ENCODE data around the gene FAM89B.
A peak's percentile ranks its signal among the peaks of the same experiment; 100 is the strongest.

Gene FAM89B

DNA sequence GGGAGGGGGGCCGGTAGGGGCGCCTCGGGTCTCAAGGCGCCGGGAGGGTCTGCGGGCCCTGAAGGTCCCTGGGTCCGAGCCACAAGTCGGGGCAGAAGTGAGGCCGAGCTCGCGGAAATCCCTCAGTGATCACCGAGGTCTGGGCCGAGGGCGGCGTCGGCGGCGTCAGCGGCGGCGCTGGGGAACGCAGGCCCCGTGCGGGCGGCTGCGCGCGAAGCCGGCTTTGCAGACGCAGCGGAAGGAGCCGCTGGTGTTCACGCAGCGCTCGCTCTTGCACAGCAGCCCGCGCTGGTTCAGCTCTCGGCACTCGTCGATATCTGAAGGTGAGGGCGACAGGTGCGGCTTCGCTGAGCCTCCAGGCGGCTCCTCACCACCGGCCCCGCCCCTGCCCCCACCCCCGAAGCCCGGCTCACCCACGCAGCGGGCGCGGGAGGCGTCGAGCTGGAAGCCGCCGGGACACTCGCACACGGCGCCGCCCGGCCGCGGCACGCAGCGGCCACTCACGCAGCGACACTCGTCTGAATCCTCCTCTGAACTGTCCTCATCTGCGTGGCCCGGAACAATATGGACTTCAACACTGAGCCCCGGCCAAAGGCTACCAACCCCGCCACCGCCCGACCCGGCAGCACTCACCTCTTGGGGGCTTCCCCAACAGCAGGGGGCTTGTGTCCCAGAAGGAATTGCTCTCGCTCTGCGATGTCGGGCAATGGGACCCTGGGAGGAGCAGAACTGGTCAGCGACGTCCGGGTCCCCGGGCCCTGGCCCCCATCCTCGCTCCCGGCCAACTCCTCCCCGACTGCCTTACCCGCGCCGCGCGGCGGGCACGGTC lies 33.2 kb upstream of the FAM89B start:
- DNase-seq (ENCODE audit: low spot score): no peak

DNA sequence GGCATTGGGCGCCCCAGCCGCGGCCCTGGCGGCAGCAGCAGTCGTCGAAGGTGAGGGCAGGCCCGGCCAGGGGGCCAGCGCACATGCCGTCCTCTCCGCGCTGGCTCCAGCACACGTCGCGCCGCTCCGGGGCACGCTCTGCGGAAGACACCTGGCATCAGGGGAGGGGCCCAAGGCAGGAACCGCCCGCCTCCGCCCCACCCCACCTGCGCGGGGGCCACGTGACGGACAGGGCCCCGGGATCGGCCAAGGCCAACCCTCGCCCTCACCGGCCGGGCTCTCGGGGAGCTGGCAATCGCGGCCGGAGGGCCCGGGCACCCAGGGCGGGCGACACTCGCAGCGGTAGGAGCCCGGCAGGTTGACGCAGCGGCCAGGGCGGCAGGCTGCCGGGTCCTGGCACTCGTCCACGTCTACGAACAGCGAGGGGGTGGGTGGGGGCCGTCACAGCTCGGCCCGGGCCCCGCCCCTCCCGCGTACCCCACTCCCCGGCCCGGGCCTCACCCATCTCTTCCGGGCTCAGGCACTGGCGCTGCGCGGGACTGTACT lies 32.5 kb upstream of the FAM89B start:
- DNase-seq (ENCODE audit: low spot score): no peak

GRCh38 chr11:65540290-65541092 lies 31.8 kb upstream of the FAM89B start:
- peak; percentile 98 for DNase-seq (ENCODE audit: low spot score)

DNA sequence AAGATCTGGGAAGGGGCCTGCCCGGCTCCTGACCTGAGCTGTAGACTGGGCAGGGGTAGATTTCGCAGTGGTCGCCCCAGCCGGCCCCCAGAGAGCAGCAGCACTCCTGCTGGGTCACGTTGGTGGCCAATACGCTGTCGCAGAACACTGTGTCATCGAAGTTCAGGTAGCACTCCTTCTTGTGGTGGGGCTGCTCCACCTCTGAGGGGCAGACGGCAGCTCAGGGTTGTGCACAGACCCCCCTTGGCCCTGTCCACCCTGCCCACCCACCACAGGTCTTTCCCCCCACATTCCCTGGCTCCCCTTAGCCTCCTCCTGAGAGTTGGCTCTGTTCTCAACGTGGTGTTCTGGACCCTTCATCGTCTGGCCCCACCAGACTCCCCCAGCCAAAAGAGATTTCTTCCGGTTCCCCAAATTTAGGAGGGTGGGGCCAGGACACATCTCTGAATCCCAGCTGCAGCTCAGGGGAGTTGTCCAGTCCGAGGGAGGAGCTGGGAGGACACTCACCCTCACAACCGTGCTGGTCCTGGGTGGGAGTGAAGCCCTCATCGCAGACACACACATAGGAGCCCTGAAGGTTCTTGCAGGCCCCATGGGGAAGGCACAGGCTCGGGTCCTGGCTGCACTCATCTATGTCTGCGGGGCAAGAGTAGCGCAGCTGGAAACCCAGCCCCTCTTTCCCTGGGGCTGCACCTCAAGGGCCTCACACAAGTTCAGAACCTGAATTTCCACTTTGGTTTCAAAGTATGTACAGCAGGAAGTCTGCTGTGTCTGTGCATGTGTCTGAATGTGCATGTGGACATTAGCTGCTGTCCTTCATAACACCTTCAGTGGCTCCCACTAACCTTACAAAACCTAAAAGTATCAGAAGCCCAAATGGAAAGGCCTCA lies 31.0 kb upstream of the FAM89B start:
- DNase-seq (ENCODE audit: low spot score): no peak

GRCh38 chr11:65542738-65543390 lies 29.5 kb upstream of the FAM89B start:
- DNase-seq (ENCODE audit: low spot score): no peak

DNA sequence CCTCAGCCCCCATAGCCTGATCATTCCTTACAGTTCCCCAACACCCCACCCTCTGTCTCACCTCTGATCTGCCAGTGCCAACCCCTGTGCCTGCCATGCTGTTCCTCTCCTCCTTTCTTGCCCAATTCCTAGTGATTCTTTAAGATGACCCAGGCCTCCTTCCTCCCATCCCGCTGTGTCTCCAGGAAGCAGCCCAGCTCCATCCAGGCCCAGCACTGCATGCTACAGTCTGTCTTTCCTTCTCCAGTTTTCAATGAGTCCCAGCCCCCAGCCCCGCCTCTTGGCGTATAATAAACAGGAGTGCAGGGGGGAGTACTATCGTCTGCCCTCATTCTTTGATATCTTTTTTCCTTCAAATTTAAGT lies 26.5 kb upstream of the FAM89B start:
- no peak for DNase-seq (ENCODE audit: low spot score)

GRCh38 chr11:65546217-65546958 lies 25.9 kb upstream of the FAM89B start:
- DNase-seq (ENCODE audit: low spot score): no peak

DNA sequence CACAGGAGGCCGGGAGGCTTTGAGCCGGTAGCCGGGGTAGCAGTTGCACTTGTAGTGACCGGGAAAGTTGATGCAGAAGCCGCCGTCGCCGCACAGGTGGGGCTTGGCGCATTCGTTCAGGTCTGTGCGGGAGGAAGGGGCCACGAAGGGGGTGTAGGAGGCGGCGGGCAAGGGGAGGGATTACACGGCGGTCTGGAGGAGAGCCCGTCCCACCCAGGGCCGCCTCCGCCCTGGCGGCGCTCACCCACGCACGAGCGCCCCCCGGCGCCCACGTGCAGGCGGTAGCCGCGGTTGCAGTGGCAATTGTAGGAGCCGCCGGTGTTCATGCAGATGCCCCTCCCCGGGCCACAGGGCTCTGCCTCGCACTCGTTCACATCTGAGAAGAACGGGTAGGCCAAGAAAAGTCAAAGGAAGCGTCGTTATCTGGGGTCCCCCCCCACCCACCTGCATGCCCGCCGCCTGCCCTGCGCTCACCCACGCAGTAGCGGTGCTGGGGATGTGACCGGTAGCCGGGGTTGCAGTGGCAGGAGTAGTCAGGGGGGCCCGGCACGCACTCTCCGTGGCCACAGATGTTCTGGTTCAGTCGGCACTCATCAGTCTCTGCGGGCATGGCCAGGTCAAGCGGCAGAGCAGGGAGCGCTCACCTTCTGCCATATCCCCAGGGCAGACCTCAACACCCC lies 24.8 kb upstream of the FAM89B start:
- DNase-seq (ENCODE audit: low spot score): no peak

DNA sequence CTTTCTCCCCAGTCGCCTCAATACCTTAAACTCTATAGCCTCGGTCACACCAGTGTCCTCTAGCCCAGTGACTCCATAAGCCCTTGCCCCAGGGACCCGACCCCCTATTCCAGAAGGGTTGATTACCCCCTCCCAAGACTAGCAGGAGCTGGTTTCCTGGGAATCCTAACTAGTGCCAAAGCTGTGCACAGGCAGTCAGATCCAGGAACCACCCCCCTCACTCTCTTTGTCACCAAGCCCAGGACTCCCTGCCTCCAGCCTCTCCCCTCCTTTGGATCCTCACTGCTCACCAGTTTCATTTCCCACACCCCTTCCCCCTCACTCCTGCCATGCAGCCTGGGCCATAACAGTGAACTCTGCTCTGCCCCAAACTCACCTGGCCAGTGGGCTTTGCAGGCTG lies 23.9 kb upstream of the FAM89B start:
- no peak for DNase-seq (ENCODE audit: low spot score)

- no peak for DNase-seq (ENCODE audit: low spot score)
Observed at GRCh38 chr11:65549096-65549495, 23.2 kb upstream of the FAM89B start.

DNA sequence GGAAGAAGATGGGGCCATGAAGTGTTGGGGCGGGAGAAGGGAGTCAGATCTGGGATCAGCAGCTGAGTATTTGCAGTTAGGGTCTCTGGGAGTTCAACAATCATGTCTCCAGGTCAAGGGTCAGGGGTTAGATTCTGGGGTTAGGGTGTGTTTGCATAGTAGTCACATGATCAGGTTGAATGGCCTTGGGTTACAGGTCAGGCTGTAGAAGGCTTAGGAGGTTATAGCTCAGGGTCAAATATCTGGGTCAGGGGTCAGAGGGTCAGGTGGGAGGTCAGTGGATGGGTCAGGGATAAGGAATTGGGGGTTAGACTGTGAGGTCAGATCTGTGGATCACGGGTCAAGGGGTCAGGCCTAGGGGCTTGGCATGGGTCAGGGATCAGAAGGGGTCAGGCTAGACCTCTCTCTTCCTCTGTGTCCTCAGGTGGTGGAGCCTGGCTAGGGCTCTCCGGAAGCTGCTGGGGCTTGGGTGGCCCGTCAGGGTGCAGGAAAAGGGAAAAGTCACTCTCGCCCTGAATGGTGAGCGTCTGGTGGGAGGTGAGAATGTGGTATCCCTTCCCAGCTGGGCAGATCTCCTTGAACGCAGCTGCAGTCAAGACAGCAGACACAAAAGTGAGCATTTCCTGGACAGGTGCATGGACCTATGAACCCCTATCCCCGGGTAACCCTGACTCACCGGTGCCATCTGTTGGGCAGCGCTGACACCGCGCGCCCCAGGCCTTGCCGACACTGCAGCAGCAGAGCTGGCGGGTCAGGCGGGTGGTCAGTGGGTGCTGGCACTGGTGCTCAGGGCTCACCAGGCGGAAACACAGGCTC lies 20.6 kb upstream of the FAM89B start:
- DNase-seq (ENCODE audit: low spot score): no peak

GRCh38 chr11:65552388-65552951 lies 19.9 kb upstream of the FAM89B start:
- no peak for DNase-seq (ENCODE audit: low spot score)

GRCh38 chr11:65553301-65554001 lies 18.9 kb upstream of the FAM89B start:
- DNase-seq (ENCODE audit: low spot score): no peak

GRCh38 chr11:65554057-65554818 lies 18.1 kb upstream of the FAM89B start:
- DNase-seq (ENCODE audit: low spot score): no peak

DNA sequence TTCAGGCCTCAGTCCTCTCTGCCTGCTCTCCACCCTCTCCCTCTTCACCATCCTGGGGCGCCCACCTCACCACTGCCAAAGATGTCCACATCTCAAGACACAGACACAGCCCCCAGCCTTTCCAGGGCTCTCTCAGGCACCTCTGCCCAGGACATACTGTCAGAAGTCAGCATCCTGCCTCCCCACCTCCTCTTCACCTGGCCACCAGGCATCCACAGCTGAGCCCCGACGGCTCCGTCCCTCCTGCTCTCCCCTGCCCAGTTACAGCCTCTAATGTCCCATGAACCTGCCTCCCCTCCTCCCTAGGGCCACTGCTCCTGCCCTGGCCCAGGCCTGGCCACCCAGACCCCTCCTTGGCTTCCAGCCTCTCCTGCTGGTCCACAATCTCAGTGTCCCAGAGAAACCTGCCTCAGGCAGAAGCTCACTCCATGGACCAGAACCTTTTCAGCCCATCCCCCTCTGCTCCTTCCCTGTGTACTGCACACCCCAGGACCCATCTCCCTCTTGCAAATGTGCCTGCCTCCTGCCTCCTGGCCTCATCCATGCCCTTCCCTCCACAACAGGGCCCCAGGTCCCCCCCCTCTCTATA lies 17.4 kb upstream of the FAM89B start:
- no peak for DNase-seq (ENCODE audit: low spot score)

- DNase-seq (ENCODE audit: low spot score): peak; percentile 91
Observed at GRCh38 chr11:65555693-65556231, 16.6 kb upstream of the FAM89B start.

Data from AG20443 (cell line).